Type B pancreatic cell (in vitro differentiated cells): ENCODE measurements around the gene B9D1. TPM values are rescaled to one million over a fixed set of nuclear protein-coding genes. Genes with fewer than 3 reads are reported as not detected.

ENCODE experiments used
- DNase-seq: peaks from one replicate; pipeline ENCODE4 v3.0.0; 2021; ENCODE audit warnings: mixed read lengths; ENCODE audit not compliant: unreplicated experiment; ENCODE audit errors: extremely low spot score
- H3K27ac Mint-ChIP-seq: 2 replicates; pipeline ENCODE4 v1.8.0; 2021; ENCODE audit warnings: mild to moderate bottlenecking, mixed read lengths
- H3K27me3 Mint-ChIP-seq: 2 replicates; pipeline ENCODE4 v1.8.0; 2021; ENCODE audit warnings: mixed read lengths
- H3K36me3 Mint-ChIP-seq: 2 replicates; pipeline ENCODE4 v1.8.0; 2021; ENCODE audit warnings: mixed read lengths
- H3K4me1 Mint-ChIP-seq: one replicate; pipeline ENCODE4 v1.8.0; 2021; ENCODE audit warnings: mixed read lengths; ENCODE audit not compliant: unreplicated experiment
- H3K4me3 Mint-ChIP-seq: 2 replicates; pipeline ENCODE4 v1.8.0; 2021; ENCODE audit warnings: mild to moderate bottlenecking, mixed read lengths
- H3K9me3 Mint-ChIP-seq: 2 replicates; pipeline ENCODE4 v1.8.0; 2021; ENCODE audit warnings: mixed read lengths
- total RNA-seq: library from RNA; stranded (reverse); gene quantifications from 2 replicates; pipeline ENCODE4 v1.2.1, GENCODE V29; 2021; ENCODE audit warnings: low replicate concordance
- TF ChIP-seq, protein P1 (sequence below): fragments of 200-600 bp; sonication (generic); conservative IDR thresholded peaks from 2 replicates; pipeline ENCODE4 v1.5.0; 2021; ENCODE audit warnings: antibody characterized with exemption, mild to moderate bottlenecking

B9D1 gene
- total RNA-seq, 1 donor from 2014 or later, result 23.2 TPM

DNA sequence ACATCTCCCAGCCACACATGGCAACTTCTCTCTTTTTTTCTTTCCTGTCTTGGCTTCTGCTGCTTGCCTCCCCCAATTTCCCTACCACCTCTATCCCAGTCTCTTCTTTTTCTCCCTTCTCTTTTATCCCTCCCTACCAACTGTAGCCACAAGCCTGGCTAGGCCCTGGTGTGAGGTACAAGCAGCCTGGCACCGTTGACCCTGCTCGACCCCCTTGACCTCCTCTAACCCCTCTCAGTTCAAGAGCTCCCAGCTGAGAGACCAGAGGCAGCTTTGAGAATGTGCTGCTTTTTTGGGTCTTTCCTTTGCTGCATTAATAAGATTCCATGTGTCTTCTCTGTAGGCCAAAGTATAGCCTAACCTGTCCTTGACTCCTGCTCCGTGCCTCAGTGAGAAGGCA, 32.3 kb downstream of the B9D1 start:
- no peaks in the 10 kb centered on the region for H3K27me3 Mint-ChIP-seq
- DNase-seq, result no peak
- peaks cover 2% of the 10 kb centered on the region for H3K9me3 Mint-ChIP-seq
- H3K36me3 Mint-ChIP-seq, result peaks cover 20% of the 10 kb centered on the region
- H3K27ac Mint-ChIP-seq, result no peak overlapping the region
- no peak overlapping the region for H3K4me3 Mint-ChIP-seq
- peaks cover 10% of the 10 kb centered on the region for H3K4me1 Mint-ChIP-seq
- TF ChIP-seq, protein P1, sequence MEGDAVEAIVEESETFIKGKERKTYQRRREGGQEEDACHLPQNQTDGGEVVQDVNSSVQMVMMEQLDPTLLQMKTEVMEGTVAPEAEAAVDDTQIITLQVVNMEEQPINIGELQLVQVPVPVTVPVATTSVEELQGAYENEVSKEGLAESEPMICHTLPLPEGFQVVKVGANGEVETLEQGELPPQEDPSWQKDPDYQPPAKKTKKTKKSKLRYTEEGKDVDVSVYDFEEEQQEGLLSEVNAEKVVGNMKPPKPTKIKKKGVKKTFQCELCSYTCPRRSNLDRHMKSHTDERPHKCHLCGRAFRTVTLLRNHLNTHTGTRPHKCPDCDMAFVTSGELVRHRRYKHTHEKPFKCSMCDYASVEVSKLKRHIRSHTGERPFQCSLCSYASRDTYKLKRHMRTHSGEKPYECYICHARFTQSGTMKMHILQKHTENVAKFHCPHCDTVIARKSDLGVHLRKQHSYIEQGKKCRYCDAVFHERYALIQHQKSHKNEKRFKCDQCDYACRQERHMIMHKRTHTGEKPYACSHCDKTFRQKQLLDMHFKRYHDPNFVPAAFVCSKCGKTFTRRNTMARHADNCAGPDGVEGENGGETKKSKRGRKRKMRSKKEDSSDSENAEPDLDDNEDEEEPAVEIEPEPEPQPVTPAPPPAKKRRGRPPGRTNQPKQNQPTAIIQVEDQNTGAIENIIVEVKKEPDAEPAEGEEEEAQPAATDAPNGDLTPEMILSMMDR, result no peak

DNA sequence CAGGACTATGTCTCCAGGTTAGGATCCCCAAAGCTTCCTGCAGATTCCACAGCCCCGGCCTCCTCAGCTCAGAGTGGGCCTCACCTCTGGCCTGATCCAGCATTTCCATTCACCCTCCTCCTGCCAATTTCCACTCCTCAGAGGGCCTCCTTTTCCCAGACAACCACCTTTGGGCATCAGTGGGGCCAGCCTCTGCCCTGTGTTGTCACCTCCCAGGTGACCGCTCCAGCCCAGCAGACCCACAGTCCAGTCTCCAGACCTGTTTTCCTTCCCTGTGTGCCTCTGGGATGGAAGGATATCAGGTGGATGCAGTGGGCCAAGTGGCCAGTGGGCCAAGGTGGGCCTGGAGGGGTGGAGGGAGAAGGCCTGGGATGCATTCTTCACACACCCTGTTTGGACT, 32.7 kb downstream of the B9D1 start:
- TF ChIP-seq, protein P1, result no peak
- Mint-ChIP-seq H3K36me3 (peaks cover 25% of the 10 kb centered on the region), H3K4me3 (no peak overlapping the region), H3K9me3 (peaks cover 6% of the 10 kb centered on the region), H3K4me1 (peaks cover 10% of the 10 kb centered on the region), H3K27me3 (no peaks in the 10 kb centered on the region), H3K27ac (no peak overlapping the region)
- DNase-seq, result no peak

DNA sequence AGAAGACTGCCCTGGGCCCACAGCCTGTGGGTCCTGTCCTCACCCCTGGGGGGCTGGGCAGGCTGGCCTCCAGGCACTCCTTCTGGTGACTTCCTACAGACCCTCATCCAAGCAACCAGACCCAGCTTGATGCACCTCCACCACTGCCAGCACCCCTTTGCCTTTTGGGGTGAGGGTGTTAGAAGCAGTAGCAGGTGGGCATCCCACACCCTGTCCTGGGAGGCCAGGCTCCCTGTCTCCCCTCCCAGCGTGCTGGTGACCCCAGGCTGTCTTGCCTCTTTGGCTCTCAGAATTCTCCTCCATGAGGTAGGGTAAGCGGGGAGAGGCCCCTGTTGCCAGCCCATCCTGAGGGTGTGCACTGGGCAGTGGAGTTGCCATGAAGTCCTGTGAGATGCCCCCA, 33.4 kb downstream of the B9D1 start:
- H3K27me3 Mint-ChIP-seq, result no peaks in the 10 kb centered on the region
- peaks cover 29% of the 10 kb centered on the region for H3K36me3 Mint-ChIP-seq
- H3K4me3 Mint-ChIP-seq, result no peak overlapping the region
- no peak for DNase-seq
- H3K27ac Mint-ChIP-seq, result no peak overlapping the region
- H3K4me1 Mint-ChIP-seq, result peaks cover 10% of the 10 kb centered on the region
- H3K9me3 Mint-ChIP-seq, result peaks cover 6% of the 10 kb centered on the region
- TF ChIP-seq, protein P1, result no peak

DNA sequence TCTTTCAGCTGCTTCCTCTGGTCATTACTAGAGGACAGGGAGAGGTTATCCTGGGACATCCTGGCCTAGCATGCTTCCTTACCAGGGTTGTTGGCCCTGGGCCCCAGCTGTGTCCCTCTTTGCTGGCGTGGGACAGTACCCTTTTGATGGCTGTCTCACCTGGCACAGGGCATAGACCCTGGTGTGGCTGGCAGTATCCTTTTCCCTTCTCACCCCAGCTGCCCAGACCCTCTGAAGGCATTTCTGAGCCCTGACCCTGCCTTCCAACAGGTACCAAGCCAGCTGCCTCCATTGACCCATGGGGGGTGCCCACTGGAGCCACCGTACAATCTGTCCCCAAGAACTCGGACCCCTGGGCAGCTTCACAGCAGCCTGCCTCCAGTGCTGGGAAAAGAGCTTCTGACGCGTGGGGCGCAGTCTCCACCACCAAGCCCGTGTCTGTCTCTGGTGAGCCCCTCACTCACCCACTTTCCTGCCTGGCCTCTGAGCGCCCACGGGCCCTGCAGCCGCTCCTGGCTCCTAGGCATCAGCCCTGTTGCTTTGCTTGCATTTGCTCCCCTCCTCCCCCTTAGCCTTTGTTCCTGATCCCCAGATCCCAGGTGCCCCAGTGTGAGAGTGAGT, 34.0 kb downstream of the B9D1 start:
- no peak overlapping the region for H3K27ac Mint-ChIP-seq
- peaks cover 33% of the 10 kb centered on the region for H3K36me3 Mint-ChIP-seq
- H3K9me3 Mint-ChIP-seq, result peaks cover 6% of the 10 kb centered on the region
- no peaks in the 10 kb centered on the region for H3K27me3 Mint-ChIP-seq
- peaks cover 10% of the 10 kb centered on the region for H3K4me1 Mint-ChIP-seq
- no peak overlapping the region for H3K4me3 Mint-ChIP-seq
- TF ChIP-seq, protein P1, result no peak
- DNase-seq, result no peak

DNA sequence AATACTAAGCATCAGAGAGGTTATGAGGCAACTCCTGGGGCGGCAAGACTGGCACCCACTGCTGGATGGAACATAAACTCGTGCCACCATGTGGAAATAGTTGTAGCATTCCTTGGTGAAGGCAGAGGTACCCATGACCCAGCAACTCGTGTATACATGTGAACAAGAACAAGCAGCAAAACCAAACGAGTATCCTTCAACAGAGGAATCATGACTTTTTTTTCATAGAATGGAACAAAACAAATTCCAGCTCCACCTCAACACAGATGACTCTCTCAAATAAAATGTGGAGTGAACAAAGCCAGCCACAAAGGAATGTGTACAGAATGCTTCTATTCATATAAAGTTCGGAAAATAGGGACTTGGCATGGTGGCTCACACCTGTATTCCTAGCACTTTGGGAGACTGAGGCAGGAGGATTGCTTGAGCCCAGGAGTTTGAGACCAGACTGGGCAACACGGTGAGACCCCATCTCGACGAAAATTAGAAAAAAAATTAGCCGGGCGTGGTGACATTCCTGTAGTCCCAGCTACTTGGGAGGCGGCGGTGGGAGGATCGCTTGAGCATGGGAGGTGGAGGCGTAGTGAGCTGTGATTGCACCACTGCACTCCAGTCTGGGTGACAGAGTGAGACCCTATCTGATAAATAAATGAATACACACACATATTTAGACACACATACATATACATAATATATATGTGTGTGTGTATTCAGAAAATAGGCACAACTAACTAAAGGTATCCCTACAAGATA, 35.3 kb downstream of the B9D1 start:
- Mint-ChIP-seq H3K36me3 (peaks cover 33% of the 10 kb centered on the region), H3K27ac (peak overlapping the region; percentile 85), H3K9me3 (peaks cover 6% of the 10 kb centered on the region), H3K4me1 (peaks cover 10% of the 10 kb centered on the region), H3K4me3 (peak overlapping the region; percentile 24), H3K27me3 (no peaks in the 10 kb centered on the region)
- DNase-seq, result no peak
- TF ChIP-seq, protein P1, result no peak
